ENCODE results near the gene CENPH. TPM values are rescaled to one million over a fixed set of nuclear protein-coding genes. Genes with fewer than 3 reads are reported as not detected.

The CENPH gene
- total and polyA plus RNA-seq, 2 donors (not counting 1 experiment from before 2014, with no cell fraction given): 2.8 to 11.9 TPM

DNA sequence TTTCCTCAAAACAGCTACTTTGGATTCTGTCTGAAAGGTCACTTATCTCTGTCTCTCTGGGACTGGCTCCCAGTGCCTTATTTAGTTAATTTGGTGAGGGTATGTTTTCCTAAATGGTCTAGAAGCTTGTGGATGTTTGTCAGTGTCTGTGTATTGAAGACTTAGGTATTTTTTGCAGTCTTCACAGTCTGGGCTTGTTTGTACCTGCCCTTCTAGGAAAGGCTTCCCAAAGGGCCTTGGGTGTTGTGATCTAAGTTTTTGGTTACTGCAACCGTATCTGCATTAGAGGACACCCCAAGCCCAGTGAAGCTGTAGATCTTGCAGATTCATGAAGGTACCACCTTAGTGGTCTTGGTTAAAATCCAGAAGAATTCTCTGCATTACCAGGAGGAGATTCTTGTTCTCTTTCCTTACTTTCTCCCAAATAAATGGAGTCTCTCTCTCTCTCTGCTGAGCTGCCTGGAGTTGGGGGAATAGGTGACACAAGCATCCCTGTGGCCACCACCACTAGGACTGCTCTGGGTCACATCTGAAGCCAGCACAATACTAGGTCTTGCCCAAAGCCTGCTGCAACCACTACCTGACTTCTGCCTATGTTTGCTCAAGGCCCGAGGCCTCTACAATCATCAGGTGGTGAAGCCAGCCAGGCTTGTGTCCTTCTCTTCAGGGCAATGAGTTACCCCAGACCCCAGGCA is 40.3 kb upstream of the CENPH start:
- H3K4me2 ChIP-seq (replicated peaks; ENCODE audit: low read depth, low read length, poor library complexity, severe bottlenecking): no peak overlapping the region
- intact Hi-C loops (cut with micrococcal nuclease): no loop called here
- Mint-ChIP-seq H3K9me3 (ENCODE audit: insufficient read depth) (no peaks in the 10 kb centered on the region), H3K4me1 (no peaks in the 10 kb centered on the region), H3K27ac (no peak overlapping the region), H3K4me3 (no peak overlapping the region), H3K27me3 (no peaks in the 10 kb centered on the region)
- no peaks in the 10 kb centered on the region for H3K79me2 ChIP-seq (ENCODE audit: control insufficient read depth, insufficient read depth, low read length)
- ATAC-seq (ENCODE audit: low read depth) (no peak), DNase-seq (no peak)
- H3K36me3 ChIP-seq (replicated peaks in 1 of 2; ENCODE audit: control extremely low read depth in 1 of 2, control insufficient read depth in 1 of 2, extremely low read depth in 1 of 2, insufficient read depth in 2 of 2, low read length in 1 of 2): no peaks in the 10 kb centered on the region
- no peaks in the 10 kb centered on the region for H3K27me3 ChIP-seq (replicated peaks in 1 of 4; ENCODE audit: control extremely low read depth in 1 of 4, control insufficient read depth in 3 of 4, insufficient read depth in 4 of 4, low read length in 3 of 4)
- no peak overlapping the region for H3K27ac ChIP-seq (ENCODE audit: low read length in 2 of 2)
- no peak for TF ChIP-seq EZH2 (IDR thresholded peaks at IDR 0.05; ENCODE audit: borderline replicate concordance, insufficient read depth, low read depth, low read length, poor library complexity, severe bottlenecking)
- TF ChIP-seq, protein P1, sequence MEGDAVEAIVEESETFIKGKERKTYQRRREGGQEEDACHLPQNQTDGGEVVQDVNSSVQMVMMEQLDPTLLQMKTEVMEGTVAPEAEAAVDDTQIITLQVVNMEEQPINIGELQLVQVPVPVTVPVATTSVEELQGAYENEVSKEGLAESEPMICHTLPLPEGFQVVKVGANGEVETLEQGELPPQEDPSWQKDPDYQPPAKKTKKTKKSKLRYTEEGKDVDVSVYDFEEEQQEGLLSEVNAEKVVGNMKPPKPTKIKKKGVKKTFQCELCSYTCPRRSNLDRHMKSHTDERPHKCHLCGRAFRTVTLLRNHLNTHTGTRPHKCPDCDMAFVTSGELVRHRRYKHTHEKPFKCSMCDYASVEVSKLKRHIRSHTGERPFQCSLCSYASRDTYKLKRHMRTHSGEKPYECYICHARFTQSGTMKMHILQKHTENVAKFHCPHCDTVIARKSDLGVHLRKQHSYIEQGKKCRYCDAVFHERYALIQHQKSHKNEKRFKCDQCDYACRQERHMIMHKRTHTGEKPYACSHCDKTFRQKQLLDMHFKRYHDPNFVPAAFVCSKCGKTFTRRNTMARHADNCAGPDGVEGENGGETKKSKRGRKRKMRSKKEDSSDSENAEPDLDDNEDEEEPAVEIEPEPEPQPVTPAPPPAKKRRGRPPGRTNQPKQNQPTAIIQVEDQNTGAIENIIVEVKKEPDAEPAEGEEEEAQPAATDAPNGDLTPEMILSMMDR (IDR thresholded peaks at IDR 0.05): no peak
- H4K20me1 ChIP-seq (ENCODE audit: control insufficient read depth, insufficient read depth, low read length, poor library complexity, severe bottlenecking): no peaks in the 10 kb centered on the region
- H2AFZ ChIP-seq (ENCODE audit: insufficient read depth, low read depth, low read length, poor library complexity, severe bottlenecking): no peak overlapping the region
- CTCF ChIA-PET: no interaction called here
- no peaks in the 10 kb centered on the region for H3K4me1 ChIP-seq (ENCODE audit: control insufficient read depth in 2 of 2, insufficient read depth in 2 of 2, low read length in 2 of 2)
- H3K9me3 ChIP-seq (ENCODE audit: control extremely low read depth in 1 of 3, control insufficient read depth in 2 of 3, insufficient read depth in 1 of 3, low read length in 2 of 3): no peaks in the 10 kb centered on the region
- POLR2A ChIA-PET: no interaction called here
- no peak overlapping the region for H3K9ac ChIP-seq (ENCODE audit: low read length)
- 100% methylated on average over 2 of the region's 2 CpGs for WGBS (ENCODE audit: insufficient coverage)
- no peak overlapping the region for H3K4me3 ChIP-seq (ENCODE audit: control extremely low read depth in 1 of 5, extremely low read depth in 1 of 5, insufficient read depth in 1 of 5, low read depth in 2 of 5, low read length in 4 of 5)

DNA sequence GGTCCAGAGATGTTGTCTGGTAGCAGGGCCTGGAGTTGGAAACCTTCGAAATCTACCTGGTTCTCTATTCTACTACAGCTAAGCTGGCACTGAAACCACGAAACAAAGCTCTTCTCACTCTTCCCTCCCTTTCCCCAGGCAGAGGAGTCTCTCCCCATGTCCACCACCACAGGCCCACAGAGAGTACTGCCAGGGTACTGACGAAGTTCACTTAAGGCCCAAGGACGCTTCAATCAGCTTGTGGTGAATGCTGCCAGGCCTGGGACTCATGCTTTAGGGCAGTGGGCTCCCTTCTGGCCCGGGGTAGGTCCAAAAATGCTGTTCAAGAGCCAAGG is 39.7 kb upstream of the CENPH start:
- DNase-seq (no peak), ATAC-seq (ENCODE audit: low read depth) (no peak)
- no peak overlapping the region for H3K27ac Mint-ChIP-seq
- H3K9me3 Mint-ChIP-seq (ENCODE audit: insufficient read depth): no peaks in the 10 kb centered on the region
- no peak for TF ChIP-seq EZH2 (IDR thresholded peaks at IDR 0.05; ENCODE audit: borderline replicate concordance, insufficient read depth, low read depth, low read length, poor library complexity, severe bottlenecking)
- TF ChIP-seq, protein P1 (IDR thresholded peaks at IDR 0.05): no peak
- ChIA-PET POLR2A (no interaction called here), CTCF (no interaction called here)
- no peaks in the 10 kb centered on the region for H3K9me3 ChIP-seq (ENCODE audit: control extremely low read depth in 1 of 3, control insufficient read depth in 2 of 3, insufficient read depth in 1 of 3, low read length in 2 of 3)
- H3K79me2 ChIP-seq (ENCODE audit: control insufficient read depth, insufficient read depth, low read length): no peaks in the 10 kb centered on the region
- no peak overlapping the region for H3K4me3 ChIP-seq (ENCODE audit: control extremely low read depth in 1 of 5, extremely low read depth in 1 of 5, insufficient read depth in 1 of 5, low read depth in 2 of 5, low read length in 4 of 5)
- H3K4me2 ChIP-seq (replicated peaks; ENCODE audit: low read depth, low read length, poor library complexity, severe bottlenecking): no peak overlapping the region
- H3K27ac ChIP-seq (ENCODE audit: low read length in 2 of 2): no peak overlapping the region
- no peaks in the 10 kb centered on the region for H3K27me3 Mint-ChIP-seq
- H3K36me3 ChIP-seq (replicated peaks in 1 of 2; ENCODE audit: control extremely low read depth in 1 of 2, control insufficient read depth in 1 of 2, extremely low read depth in 1 of 2, insufficient read depth in 2 of 2, low read length in 1 of 2): no peaks in the 10 kb centered on the region
- no peak overlapping the region for H2AFZ ChIP-seq (ENCODE audit: insufficient read depth, low read depth, low read length, poor library complexity, severe bottlenecking)
- no peaks in the 10 kb centered on the region for H3K27me3 ChIP-seq (replicated peaks in 1 of 4; ENCODE audit: control extremely low read depth in 1 of 4, control insufficient read depth in 3 of 4, insufficient read depth in 4 of 4, low read length in 3 of 4)
- H3K4me1 ChIP-seq (ENCODE audit: control insufficient read depth in 2 of 2, insufficient read depth in 2 of 2, low read length in 2 of 2): no peaks in the 10 kb centered on the region
- intact Hi-C loops (cut with micrococcal nuclease): no loop called here
- WGBS (ENCODE audit: insufficient coverage): 93% methylated on average over 5 of the region's 5 CpGs
- H3K9ac ChIP-seq (ENCODE audit: low read length): no peak overlapping the region
- no peaks in the 10 kb centered on the region for H4K20me1 ChIP-seq (ENCODE audit: control insufficient read depth, insufficient read depth, low read length, poor library complexity, severe bottlenecking)
- no peaks in the 10 kb centered on the region for H3K4me1 Mint-ChIP-seq
- H3K4me3 Mint-ChIP-seq: no peak overlapping the region

Data from B cell (primary cell).